Activated CD4-positive, alpha-beta T cell treated with anti-CD3 and anti-CD28 coated beads, Interleukin-2, amount 50 U/mL, for 1 hour (primary cell): ENCODE measurements around the gene FAM20C.
"Not testable (repeated sequence)": the region's sequence is repeated elsewhere in the genome, so short reads cannot be mapped to it uniquely, and the experiment has no call there.

Source experiments
- DNase-seq: peaks from one replicate; pipeline ENCODE4 v3.0.0-alpha.2; 2020

The FAM20C gene

GRCh38 chr7:174716-175115 lies 17.7 kb upstream of the FAM20C start:
- DNase-seq: no peak

- no peak for DNase-seq
Measured at GRCh38 chr7:175955-176354, 16.4 kb upstream of the FAM20C start.

- no peak for DNase-seq
Measured at GRCh38 chr7:176381-176780, 16.0 kb upstream of the FAM20C start.

GRCh38 chr7:176786-177459 lies 15.4 kb upstream of the FAM20C start:
- DNase-seq: no peak

- no peak for DNase-seq
Measured at GRCh38 chr7:178444-178843, 13.9 kb upstream of the FAM20C start.

GRCh38 chr7:179209-179681 lies 13.1 kb upstream of the FAM20C start:
- no peak for DNase-seq

- no peak for DNase-seq
Measured at GRCh38 chr7:179948-180694, 12.2 kb upstream of the FAM20C start.

GRCh38 chr7:181738-182137 lies 10.6 kb upstream of the FAM20C start:
- no peak for DNase-seq

GRCh38 chr7:182502-182901 lies 9.9 kb upstream of the FAM20C start:
- DNase-seq: not testable (repeated sequence)

- DNase-seq: no peak
Measured at GRCh38 chr7:183496-184292, 8.7 kb upstream of the FAM20C start.

GRCh38 chr7:184294-185264 lies 7.8 kb upstream of the FAM20C start:
- no peak for DNase-seq

- DNase-seq: no peak
Measured at GRCh38 chr7:186516-187113, 5.8 kb upstream of the FAM20C start.

- no peak for DNase-seq
Measured at GRCh38 chr7:187227-187927, 5.0 kb upstream of the FAM20C start.

- no peak for DNase-seq
Measured at GRCh38 chr7:188174-188573, 4.2 kb upstream of the FAM20C start.

GRCh38 chr7:188727-189500 lies 3.5 kb upstream of the FAM20C start:
- DNase-seq: no peak

GRCh38 chr7:189719-190118 lies 2.7 kb upstream of the FAM20C start:
- no peak for DNase-seq

- no peak for DNase-seq
Measured at GRCh38 chr7:190196-190595, 2.2 kb upstream of the FAM20C start.

GRCh38 chr7:191105-191980 lies 1.0 kb upstream of the FAM20C start:
- DNase-seq: no peak

GRCh38 chr7:192701-193480 lies 520 bp downstream of the FAM20C start:
- DNase-seq: no peak
